ENCODE data around the gene LAMA2.

DNA sequence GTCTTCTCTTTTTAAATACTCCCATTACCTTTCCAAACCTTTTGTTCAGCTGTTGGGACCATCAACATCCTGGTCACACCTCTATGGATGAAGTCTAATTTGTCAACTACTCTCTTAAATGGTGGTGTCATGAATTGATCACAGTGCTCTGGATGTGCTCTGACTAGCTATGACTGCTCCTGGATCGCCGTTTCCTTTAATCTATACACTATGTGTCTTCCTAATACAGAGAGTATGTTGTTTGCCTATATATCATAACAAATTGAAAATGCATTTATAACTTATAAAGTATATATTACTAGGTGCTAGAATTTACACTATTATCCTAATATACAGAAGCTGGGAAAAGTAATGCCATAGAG, 357.5 kb downstream of the LAMA2 start:
- TF ChIP-seq, protein P1, sequence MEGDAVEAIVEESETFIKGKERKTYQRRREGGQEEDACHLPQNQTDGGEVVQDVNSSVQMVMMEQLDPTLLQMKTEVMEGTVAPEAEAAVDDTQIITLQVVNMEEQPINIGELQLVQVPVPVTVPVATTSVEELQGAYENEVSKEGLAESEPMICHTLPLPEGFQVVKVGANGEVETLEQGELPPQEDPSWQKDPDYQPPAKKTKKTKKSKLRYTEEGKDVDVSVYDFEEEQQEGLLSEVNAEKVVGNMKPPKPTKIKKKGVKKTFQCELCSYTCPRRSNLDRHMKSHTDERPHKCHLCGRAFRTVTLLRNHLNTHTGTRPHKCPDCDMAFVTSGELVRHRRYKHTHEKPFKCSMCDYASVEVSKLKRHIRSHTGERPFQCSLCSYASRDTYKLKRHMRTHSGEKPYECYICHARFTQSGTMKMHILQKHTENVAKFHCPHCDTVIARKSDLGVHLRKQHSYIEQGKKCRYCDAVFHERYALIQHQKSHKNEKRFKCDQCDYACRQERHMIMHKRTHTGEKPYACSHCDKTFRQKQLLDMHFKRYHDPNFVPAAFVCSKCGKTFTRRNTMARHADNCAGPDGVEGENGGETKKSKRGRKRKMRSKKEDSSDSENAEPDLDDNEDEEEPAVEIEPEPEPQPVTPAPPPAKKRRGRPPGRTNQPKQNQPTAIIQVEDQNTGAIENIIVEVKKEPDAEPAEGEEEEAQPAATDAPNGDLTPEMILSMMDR (conservative IDR thresholded peaks at IDR 0.05; ENCODE audit: low read depth in 2 of 2): no peak
- TF ChIP-seq CREB1 (CRISPR knock-in tag; IDR thresholded peaks at IDR 0.05; ENCODE audit: low read depth) (no peak), POLR2AphosphoS5 (IDR thresholded peaks at IDR 0.05; ENCODE audit: low read depth) (no peak), EZH2 (IDR thresholded peaks at IDR 0.05; ENCODE audit: low read depth, unreplicated experiment) (no peak), JUNB (IDR thresholded peaks at IDR 0.05; ENCODE audit: unreplicated experiment) (no peak), EZH2phosphoT487 (IDR thresholded peaks at IDR 0.05; ENCODE audit: unreplicated experiment) (no peak)
- TF ChIP-seq, protein P2, sequence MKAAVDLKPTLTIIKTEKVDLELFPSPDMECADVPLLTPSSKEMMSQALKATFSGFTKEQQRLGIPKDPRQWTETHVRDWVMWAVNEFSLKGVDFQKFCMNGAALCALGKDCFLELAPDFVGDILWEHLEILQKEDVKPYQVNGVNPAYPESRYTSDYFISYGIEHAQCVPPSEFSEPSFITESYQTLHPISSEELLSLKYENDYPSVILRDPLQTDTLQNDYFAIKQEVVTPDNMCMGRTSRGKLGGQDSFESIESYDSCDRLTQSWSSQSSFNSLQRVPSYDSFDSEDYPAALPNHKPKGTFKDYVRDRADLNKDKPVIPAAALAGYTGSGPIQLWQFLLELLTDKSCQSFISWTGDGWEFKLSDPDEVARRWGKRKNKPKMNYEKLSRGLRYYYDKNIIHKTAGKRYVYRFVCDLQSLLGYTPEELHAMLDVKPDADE (IDR thresholded peaks at IDR 0.05): no peak
